Stimulated activated CD8-positive, alpha-beta memory T cell treated with anti-CD3 and anti-CD28 coated beads, Interleukin-12 subunit alpha, Interleukin-12 subunit beta, amount 100 ng/mL, for 1 hour (primary cell): ENCODE results near the gene CDRT4.
"Not testable (repeated sequence)": the region's sequence is repeated elsewhere in the genome, so short reads cannot be mapped to it uniquely, and the experiment has no call there.

Source experiments
- DNase-seq: peaks from one replicate; pipeline ENCODE4 v3.0.0-alpha.2; 2020; ENCODE audit warnings: low read depth

CDRT4 gene

GRCh38 chr17:15467592-15467991, at the start of gene CDRT4:
Gene CDRT4 (minus strand): TSS chr17:15467621. CDS start chr17:15440238, 27,383 bp downstream.
- DNase-seq = no peak

GRCh38 chr17:15516150-15516549, 48.7 kb upstream of the CDRT4 start:
- DNase-seq = no peak

DNA sequence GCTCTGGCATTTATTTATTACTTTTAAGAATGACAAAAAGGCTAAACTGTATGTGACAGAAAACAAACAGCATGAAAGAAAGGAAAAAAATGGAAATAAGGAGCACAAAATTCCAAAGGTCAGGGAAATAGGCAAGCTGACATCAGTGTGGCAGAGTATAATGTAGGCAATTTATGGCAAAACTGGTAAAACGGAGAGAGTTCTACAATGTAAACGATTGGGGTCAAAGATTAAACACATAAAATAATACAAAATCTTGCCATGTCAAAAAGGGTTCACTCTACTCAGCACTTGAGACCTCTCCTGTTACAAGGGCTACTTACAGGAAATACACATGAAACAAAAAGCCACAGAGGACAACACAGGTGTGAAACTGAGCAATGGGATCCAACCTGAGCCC, 47.0 kb upstream of the CDRT4 start:
- DNase-seq = no peak

DNA sequence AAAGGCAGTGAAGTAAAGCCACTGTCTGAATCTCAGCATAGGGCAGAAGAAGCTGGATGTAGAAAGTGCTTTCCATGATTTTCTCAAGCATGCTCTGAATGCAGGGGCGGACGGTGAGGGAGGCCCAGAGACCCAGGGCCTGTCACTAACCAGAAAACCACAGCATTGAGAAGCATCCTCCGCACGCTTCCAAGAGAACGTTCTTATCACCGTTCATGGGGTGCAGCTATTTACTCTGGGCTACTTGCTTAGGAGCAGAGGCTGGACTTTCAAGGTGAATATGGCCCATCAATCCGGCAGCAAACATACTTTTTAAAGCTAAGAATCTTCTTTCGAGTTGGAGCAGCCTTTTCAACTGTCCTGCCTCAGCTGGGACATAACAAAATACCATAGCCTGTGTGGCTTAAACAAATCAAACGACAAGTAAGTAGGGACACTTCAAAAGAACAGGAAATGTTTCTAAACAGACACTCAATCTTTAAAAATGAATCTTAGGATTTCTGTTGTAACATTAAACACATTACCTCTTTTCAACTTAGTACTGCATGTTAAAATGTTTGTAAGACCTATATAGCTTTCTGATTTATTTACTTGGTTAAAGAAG, 46.5 kb upstream of the CDRT4 start:
- DNase-seq = no peak

- DNase-seq = no peak
Measured at GRCh38 chr17:15513058-15513791, 45.8 kb upstream of the CDRT4 start.

DNA sequence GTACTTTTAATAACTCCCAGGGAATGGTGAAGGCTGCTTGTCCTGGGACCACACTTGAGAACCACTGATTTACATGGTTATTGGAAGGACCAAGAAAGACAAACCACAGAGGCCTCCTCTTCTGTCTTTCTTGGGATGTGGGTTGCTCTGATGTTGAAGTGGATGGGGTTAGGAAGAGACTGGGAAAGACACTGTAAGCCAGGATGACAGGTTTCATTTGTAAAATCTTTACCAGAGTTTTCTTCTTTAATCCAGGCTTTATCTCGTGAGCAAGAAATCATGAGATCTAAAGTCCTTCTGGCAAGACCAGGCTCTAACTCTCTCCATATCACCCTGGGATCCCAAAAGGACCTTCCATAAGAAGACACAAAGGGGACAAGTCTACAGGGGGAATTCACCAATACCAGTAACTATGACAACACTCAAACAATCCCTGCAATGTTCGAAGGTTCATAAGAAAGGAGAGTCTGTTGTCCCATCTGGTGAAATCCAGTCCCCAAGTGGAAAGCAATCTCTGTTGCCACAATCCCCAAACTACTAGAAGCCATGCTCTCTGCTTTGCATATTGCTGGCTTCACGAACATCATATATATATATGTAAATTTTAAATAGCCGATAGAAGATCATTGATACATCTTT, 44.8 kb upstream of the CDRT4 start:
- DNase-seq = no peak

- no peak for DNase-seq
Measured at GRCh38 chr17:15511142-15511541, 43.7 kb upstream of the CDRT4 start.

DNA sequence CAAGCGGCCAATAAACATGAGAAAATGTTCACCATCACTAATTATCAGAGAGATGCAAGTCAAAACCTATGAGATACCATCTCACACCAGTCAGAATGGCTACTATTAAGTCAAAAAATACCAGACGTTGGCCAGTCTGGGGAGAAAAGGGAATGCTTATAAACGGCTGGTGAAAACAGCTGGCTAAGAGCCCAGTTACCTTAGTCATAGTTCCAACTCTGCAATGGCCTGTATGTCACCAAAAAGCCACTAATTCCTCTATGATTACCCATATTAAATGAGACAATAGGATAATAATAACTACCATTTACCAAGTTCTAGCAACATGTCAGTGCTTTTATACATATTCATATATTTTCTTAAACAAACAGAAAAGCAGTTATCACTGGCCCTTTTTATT, 42.9 kb upstream of the CDRT4 start:
- DNase-seq = no peak

- DNase-seq = no peak
Measured at GRCh38 chr17:15509095-15509494, 41.7 kb upstream of the CDRT4 start.

DNA sequence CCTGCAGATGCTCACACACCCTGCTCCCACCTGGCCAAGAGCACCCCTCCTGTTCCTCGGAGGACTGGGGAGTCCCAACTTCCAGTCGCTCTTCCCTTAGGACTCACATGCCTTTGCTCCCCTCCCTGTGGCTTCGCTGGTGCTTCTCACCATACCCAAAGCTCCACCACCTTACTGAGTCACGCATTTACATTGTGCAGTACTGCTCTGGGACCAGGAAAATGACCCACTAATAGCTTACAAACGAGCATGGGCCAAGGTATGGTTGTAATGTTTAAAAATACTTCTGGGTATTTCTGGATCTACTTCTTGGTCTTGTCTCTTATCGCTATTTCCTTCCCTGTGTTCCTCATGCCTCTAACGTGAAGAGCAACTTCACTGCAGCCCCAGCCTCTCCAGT, 41.0 kb upstream of the CDRT4 start:
- no peak for DNase-seq

DNA sequence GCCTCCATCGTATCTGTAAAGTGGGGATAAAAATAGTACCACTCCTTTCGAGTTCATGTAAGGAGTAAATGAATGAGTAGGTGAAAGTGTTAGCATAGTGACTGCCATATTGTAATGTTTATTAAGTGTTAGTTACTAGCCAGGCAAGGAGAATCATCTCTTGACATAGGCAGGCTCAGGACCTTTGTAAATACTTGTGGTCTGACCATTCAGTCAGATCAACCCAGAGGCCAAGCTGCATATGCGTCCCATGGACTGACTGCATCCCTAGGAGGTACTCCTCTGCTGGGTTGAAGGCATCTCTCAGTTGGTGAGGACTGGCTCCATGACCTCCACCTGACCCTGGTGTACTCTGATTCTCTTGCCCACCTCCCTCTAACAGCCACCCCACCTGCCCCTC, 40.5 kb upstream of the CDRT4 start:
- no peak for DNase-seq

- no peak for DNase-seq
Measured at GRCh38 chr17:15507001-15507400, 39.6 kb upstream of the CDRT4 start.

DNA sequence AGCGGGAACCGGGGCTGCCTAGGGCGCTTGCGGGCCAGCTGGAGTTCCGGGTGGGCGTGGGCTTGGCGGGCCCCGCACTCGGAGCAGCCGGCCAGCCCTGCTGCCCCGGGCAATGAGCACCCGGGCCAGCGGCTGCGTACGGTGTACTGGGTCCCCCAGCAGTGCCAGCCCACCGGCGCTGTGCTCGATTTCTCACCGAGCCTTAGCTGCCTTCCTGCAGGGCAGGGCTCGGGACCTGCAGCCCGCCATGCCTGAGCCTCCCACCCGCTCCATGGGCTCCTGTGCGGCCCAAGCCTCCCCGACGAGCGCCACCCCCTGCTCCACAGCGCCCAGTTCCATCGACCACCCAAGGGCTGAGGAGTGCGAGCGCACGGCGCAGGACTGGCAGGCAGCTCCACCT, 38.3 kb upstream of the CDRT4 start:
- DNase-seq = not testable (repeated sequence)

- DNase-seq = no peak
Measured at GRCh38 chr17:15503731-15504130, 36.3 kb upstream of the CDRT4 start.

DNA sequence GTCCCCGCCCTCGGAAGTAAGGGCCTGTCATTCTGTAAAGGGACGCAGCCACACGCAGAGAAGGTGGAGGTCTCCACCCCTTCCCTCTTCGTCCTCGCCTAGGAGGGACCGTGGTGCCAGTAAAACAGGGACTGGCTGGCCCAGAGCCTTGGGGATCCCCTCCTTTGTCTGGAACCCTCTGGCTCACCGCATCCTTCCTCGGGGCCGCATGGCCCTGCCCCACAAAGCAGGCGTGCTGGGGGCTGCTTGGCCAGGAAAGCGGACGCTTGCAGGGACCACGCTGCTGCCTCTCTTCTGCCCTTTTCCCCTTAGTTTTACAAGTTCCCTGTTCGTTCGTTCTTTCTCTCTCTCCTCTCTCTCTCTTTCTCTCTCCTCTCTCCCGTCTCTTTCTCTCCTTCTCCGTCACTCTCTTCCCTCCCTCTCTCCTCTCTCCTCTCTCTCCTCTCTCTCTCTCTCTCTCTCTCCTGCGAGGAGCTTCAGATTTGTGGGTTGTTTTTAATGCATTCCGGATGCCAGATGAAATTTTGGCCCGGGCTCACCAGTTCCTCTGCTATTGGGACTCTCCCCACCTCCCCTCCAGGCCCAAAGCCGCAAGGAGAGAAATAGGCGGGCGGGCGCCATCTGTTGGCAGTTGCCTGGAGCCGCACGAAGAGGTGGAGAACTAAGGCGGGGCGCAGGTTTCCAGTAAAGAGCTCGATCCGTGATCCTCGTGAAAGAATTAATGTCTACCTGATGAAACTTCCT, 35.1 kb upstream of the CDRT4 start:
- DNase-seq = peak; percentile 35

DNA sequence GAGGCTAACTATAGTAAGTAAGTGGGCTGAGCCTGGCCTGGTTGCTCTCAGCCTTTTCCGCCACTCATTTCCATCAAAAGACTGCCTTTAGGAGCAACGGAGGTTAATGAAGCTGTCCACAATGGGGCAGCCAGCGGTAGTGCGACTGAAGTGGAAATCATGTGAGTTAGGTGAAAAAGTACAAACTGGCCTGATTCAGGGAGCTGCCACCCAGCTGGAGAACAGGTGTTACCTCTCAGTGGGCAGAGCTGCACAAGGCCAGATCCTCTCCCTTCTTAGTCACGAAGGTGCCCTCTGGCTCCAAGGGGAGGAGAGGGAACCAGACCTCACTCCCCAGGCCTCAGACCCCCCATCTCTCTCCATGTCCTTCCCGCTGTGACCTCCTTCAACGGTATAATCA, 34.4 kb upstream of the CDRT4 start:
- no peak for DNase-seq

GRCh38 chr17:15501282-15501681, 33.9 kb upstream of the CDRT4 start:
- DNase-seq = no peak

DNA sequence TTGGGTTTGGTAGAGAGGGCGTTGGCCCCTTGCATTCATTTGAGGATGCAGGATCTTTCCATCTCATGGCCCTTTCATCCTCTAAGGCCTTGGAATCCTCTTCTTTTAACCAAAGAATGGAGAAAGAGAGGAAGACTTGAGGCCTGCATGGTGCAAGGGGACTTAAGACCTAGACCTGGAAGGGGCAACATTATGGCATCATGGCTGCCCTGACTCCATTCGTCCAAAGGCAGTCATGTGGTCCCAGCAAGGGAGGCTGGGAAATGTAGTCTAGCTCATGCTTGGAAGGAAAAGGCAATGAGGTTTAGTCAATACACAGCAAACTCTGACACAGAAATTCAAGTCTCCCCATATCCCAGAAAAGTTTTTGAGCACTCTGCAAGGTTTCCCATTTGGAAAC, 30.7 kb upstream of the CDRT4 start:
- no peak for DNase-seq

GRCh38 chr17:15496735-15497670, 29.6 kb upstream of the CDRT4 start:
- no peak for DNase-seq

GRCh38 chr17:15494821-15495220, 27.4 kb upstream of the CDRT4 start:
- DNase-seq = no peak

- no peak for DNase-seq
Measured at GRCh38 chr17:15493693-15494035, 26.2 kb upstream of the CDRT4 start.
